ENCODE measurements around the gene UGGT1.

UGGT1 gene

GRCh38 chr2:128105072-128105471 lies 14.1 kb downstream of the UGGT1 start:
- no peak overlapping the region for H3K4me3 ChIP-seq (ENCODE audit: low read depth, low read length)
- TF ChIP-seq CTCF (IDR thresholded peaks at IDR 0.05; ENCODE audit: low read depth, low read length): no peak

- no peak overlapping the region for H3K4me3 ChIP-seq (ENCODE audit: low read depth, low read length)
- TF ChIP-seq CTCF (IDR thresholded peaks at IDR 0.05; ENCODE audit: low read depth, low read length): no peak
These were observed 17.2 kb downstream of the UGGT1 start for GRCh38 chr2:128108166-128108565.

- TF ChIP-seq CTCF (IDR thresholded peaks at IDR 0.05; ENCODE audit: low read depth, low read length): no peak
- H3K4me3 ChIP-seq (ENCODE audit: low read depth, low read length): no peak overlapping the region
These were observed 18.2 kb downstream of the UGGT1 start for GRCh38 chr2:128109243-128109642.

GRCh38 chr2:128115921-128116623 lies 25.1 kb downstream of the UGGT1 start:
- no peak overlapping the region for H3K4me3 ChIP-seq (ENCODE audit: low read depth, low read length)
- no peak for TF ChIP-seq CTCF (IDR thresholded peaks at IDR 0.05; ENCODE audit: low read depth, low read length)

- H3K4me3 ChIP-seq (ENCODE audit: low read depth, low read length): no peak overlapping the region
- no peak for TF ChIP-seq CTCF (IDR thresholded peaks at IDR 0.05; ENCODE audit: low read depth, low read length)
These were observed 43.6 kb downstream of the UGGT1 start for GRCh38 chr2:128134573-128134972.

- no peak for TF ChIP-seq CTCF (IDR thresholded peaks at IDR 0.05; ENCODE audit: low read depth, low read length)
- no peak overlapping the region for H3K4me3 ChIP-seq (ENCODE audit: low read depth, low read length)
These were observed 46.2 kb downstream of the UGGT1 start for GRCh38 chr2:128137094-128137616.

GRCh38 chr2:128139624-128140023 lies 48.6 kb downstream of the UGGT1 start:
- no peak overlapping the region for H3K4me3 ChIP-seq (ENCODE audit: low read depth, low read length)
- no peak for TF ChIP-seq CTCF (IDR thresholded peaks at IDR 0.05; ENCODE audit: low read depth, low read length)

Data from WI38 (cell line).